OCI-LY1 (cell line): ENCODE measurements around the gene SPRED3.
A peak's percentile ranks its signal among the peaks of the same experiment; 100 is the strongest.

ENCODE experiments used
- H2AFZ ChIP-seq: fragments of 200-600 bp; sonication (generic), shearing (Covaris generic); 2 replicates; pipeline ENCODE4 v1.6.0; 2014; ENCODE audit warnings: antibody characterized with exemption, mild to moderate bottlenecking, low read length
- H3F3A ChIP-seq: fragments of 200-600 bp; sonication (generic), shearing (Covaris generic); 2 replicates; pipeline ENCODE4 v1.6.0; 2014; ENCODE audit warnings: mild to moderate bottlenecking, antibody characterized with exemption, low read length, moderate library complexity; ENCODE audit not compliant: insufficient read depth
- H3K27ac ChIP-seq: fragments of 200-600 bp; sonication (generic); 2 replicates; pipeline ENCODE4 v1.5.1; 2014; ENCODE audit warnings: low read length, mixed run types, mild to moderate bottlenecking, low read depth; ENCODE audit not compliant: poor library complexity, severe bottlenecking
- H3K27me3 ChIP-seq: fragments of 200-600 bp; sonication (generic); 2 replicates; pipeline ENCODE4 v1.6.0; 2014; ENCODE audit warnings: antibody characterized with exemption, mild to moderate bottlenecking, low read length, moderate library complexity; ENCODE audit not compliant: insufficient read depth
- H3K36me3 ChIP-seq: fragments of 200-600 bp; sonication (generic); 2 replicates; pipeline ENCODE4 v1.6.1; 2014; ENCODE audit warnings: mild to moderate bottlenecking, antibody characterized with exemption, low read length, moderate library complexity, mixed read lengths; ENCODE audit not compliant: insufficient read depth
- H3K4me1 ChIP-seq: fragments of 200-600 bp; sonication (generic); 2 replicates; pipeline ENCODE4 v1.5.1; 2014; ENCODE audit warnings: mild to moderate bottlenecking, low read length, moderate library complexity; ENCODE audit not compliant: insufficient read depth, severe bottlenecking
- H3K4me2 ChIP-seq: fragments of 200-600 bp; sonication (generic), shearing (Covaris generic); 2 replicates; pipeline ENCODE4 v1.6.1; 2014; ENCODE audit warnings: low read length
- H3K4me3 ChIP-seq: fragments of 200-600 bp; sonication (generic); 2 replicates; pipeline ENCODE4 v1.5.1; 2014; ENCODE audit warnings: low read length, low read depth, mild to moderate bottlenecking, mixed read lengths; ENCODE audit not compliant: poor library complexity, severe bottlenecking
- H3K79me2 ChIP-seq: fragments of 200-600 bp; shearing (Covaris generic); 2 replicates; pipeline ENCODE4 v1.6.1; 2016; ENCODE audit warnings: mixed run types, low read length, mixed read lengths; ENCODE audit not compliant: insufficient read depth
- H3K9ac ChIP-seq: fragments of 200-600 bp; sonication (generic), shearing (Covaris generic); 2 replicates; pipeline ENCODE4 v1.6.1; 2014; ENCODE audit warnings: mild to moderate bottlenecking, low read length, mixed read lengths
- H3K9me2 ChIP-seq: fragments of 200-600 bp; sonication (generic), shearing (Covaris generic); 2 replicates; pipeline ENCODE4 v1.6.1; 2014; ENCODE audit warnings: low read depth, mild to moderate bottlenecking, low read length, mixed read lengths
- H3K9me3 ChIP-seq: fragments of 200-600 bp; shearing (Covaris generic); 2 replicates; pipeline ENCODE4 v1.6.1; 2014; ENCODE audit warnings: low read length, mixed read lengths
- H4K20me1 ChIP-seq: fragments of 200-600 bp; sonication (generic), shearing (Covaris generic); 2 replicates; pipeline ENCODE4 v1.6.0; 2016; ENCODE audit warnings: mild to moderate bottlenecking, low read length; ENCODE audit not compliant: insufficient read depth
- CTCF ChIP-seq: fragments of 200-600 bp; sonication (generic), shearing (Covaris generic); IDR thresholded peaks from 2 replicates; pipeline ENCODE4 v1.5.1; 2017; ENCODE audit warnings: mild to moderate bottlenecking, antibody characterized with exemption, low read length, moderate library complexity, mixed read lengths
- EZH2 ChIP-seq: fragments of 200-600 bp; sonication (generic), shearing (Covaris generic); IDR thresholded peaks from 2 replicates; pipeline ENCODE4 v1.8.0; 2017; ENCODE audit warnings: borderline replicate concordance, mixed run types, mild to moderate bottlenecking, antibody characterized with exemption, low read length, moderate library complexity, mixed read lengths

Gene SPRED3

GRCh38 chr19:38402623-38402966 lies 14.1 kb downstream of the SPRED3 start:
- Histone ChIP-seq H3K9ac (peak overlapping the region; percentile 50; the same call in 1 of the 2 replicates), H3K27ac (no peak overlapping the region)

GRCh38 chr19:38402967-38403674 lies 14.6 kb downstream of the SPRED3 start, which contains the start of gene FAM98C:
Gene FAM98C (plus strand): TSS chr19:38403093. CDS start chr19:38403154, 61 bp downstream.
- Histone ChIP-seq H3K27ac (no peak within 1 kb of the TSS), H3F3A (no peaks in the 10 kb centered on the region), H3K4me1 (peaks cover 10% of the 10 kb centered on the region), H4K20me1 (no peaks in the 10 kb centered on the region), H3K36me3 (peaks cover 8% of the 10 kb centered on the region; the same call in 1 of the 2 replicates), H3K4me3 (peak within 1 kb of the TSS; percentile 78), H3K9ac (peak within 1 kb of the TSS; percentile 81), H3K9me3 (no peaks in the 10 kb centered on the region), H3K9me2 (no peaks in the 10 kb centered on the region), H3K4me2 (peak within 1 kb of the TSS; percentile 77), H3K79me2 (no peaks in the 10 kb centered on the region), H3K27me3 (no peaks in the 10 kb centered on the region), H2AFZ (peak within 1 kb of the TSS; percentile 83)
- TF ChIP-seq CTCF (peak; percentile 85), EZH2 (no peak)

More at GRCh38 chr19:38402623-38402966, 14.1 kb downstream of the SPRED3 start:
- H3K9me2 ChIP-seq: no peaks in the 10 kb centered on the region
- H4K20me1 ChIP-seq: no peaks in the 10 kb centered on the region
- TF ChIP-seq EZH2: no peak
- no peak for TF ChIP-seq CTCF
- H3K4me3 ChIP-seq: peak overlapping the region; percentile 53
- peaks cover 8% of the 10 kb centered on the region; the same call in 1 of the 2 replicates for H3K36me3 ChIP-seq
- H3K9me3 ChIP-seq: no peaks in the 10 kb centered on the region
- peaks cover 10% of the 10 kb centered on the region for H3K4me1 ChIP-seq
- peak overlapping the region; percentile 76 for H3K4me2 ChIP-seq
- H3K27me3 ChIP-seq: no peaks in the 10 kb centered on the region
- H3F3A ChIP-seq: no peaks in the 10 kb centered on the region
- no peaks in the 10 kb centered on the region for H3K79me2 ChIP-seq
- H2AFZ ChIP-seq: peak overlapping the region; percentile 83

- H3F3A ChIP-seq: no peaks in the 10 kb centered on the region
- H3K9ac ChIP-seq: no peak overlapping the region
- no peak for TF ChIP-seq CTCF
- TF ChIP-seq EZH2: no peak
Observed at GRCh38 chr19:38404858-38405257, 16.4 kb downstream of the SPRED3 start.

More at GRCh38 chr19:38404858-38405257, 16.4 kb downstream of the SPRED3 start:
- Histone ChIP-seq H3K4me1 (peaks cover 10% of the 10 kb centered on the region), H3K36me3 (peaks cover 8% of the 10 kb centered on the region; the same call in 1 of the 2 replicates), H2AFZ (no peak overlapping the region), H3K27me3 (no peaks in the 10 kb centered on the region), H4K20me1 (no peaks in the 10 kb centered on the region), H3K9me2 (no peaks in the 10 kb centered on the region), H3K4me2 (no peak overlapping the region), H3K9me3 (no peaks in the 10 kb centered on the region), H3K79me2 (no peaks in the 10 kb centered on the region), H3K4me3 (no peak overlapping the region), H3K27ac (no peak overlapping the region)
